Colonic mucosa (tissue), 4 donors: ENCODE data around the gene MVK. TPM values are rescaled to one million over a fixed set of nuclear protein-coding genes. Genes with fewer than 3 reads are reported as not detected.

Experiments
- DNase-seq: peaks from one replicate; pipeline ENCODE4 v3.0.0-alpha.2; 2020
- H3K27ac ChIP-seq: fragments of 200-600 bp; one replicate; pipeline ENCODE4 v1.8.0; 2021
- H3K27me3 ChIP-seq: fragments of 200-600 bp; one replicate; pipeline ENCODE4 v1.8.0; 2021
- H3K36me3 ChIP-seq: fragments of 200-600 bp; one replicate; pipeline ENCODE4 v1.8.0; 2021
- H3K4me1 ChIP-seq: fragments of 200-600 bp; one replicate; pipeline ENCODE4 v1.8.0; 2021; ENCODE audit warnings: mild to moderate bottlenecking
- H3K4me3 ChIP-seq: fragments of 200-600 bp; one replicate; pipeline ENCODE4 v1.8.0; 2021
- H3K9ac ChIP-seq, 2 donors: one replicate each; pipeline ENCODE4 v1.7.0; 2013; ENCODE audit warnings: control low read depth in 2 of 2, low read depth in 2 of 2, low read length in 2 of 2
- H3K9me3 ChIP-seq: fragments of 200-600 bp; one replicate; pipeline ENCODE4 v1.8.0; 2021
- CTCF ChIP-seq: fragments of 200-600 bp; IDR thresholded peaks from one replicate; pipeline ENCODE4 v1.8.0; 2022; ENCODE audit warnings: antibody characterized with exemption, mild to moderate bottlenecking
- intact Hi-C: fragments of 100-400 bp; cut with DNase I; formaldehyde crosslinking; loops from one replicate; pipeline ENCODE4 v1.14.1; 2022
- total RNA-seq, 2 donors: library from RNA; stranded (reverse); fragmentation: NEBNext Ultra II Directional in 1 of 2; extraction: Animal tissue kit (Norgen Biotek cat#: 25700) in 1 of 2; gene quantifications; one replicate each; pipeline ENCODE4 v1.2.1, GENCODE V29; 2021
- donor health status: healthy.
- donor health status: DM: no; HTN: no; CAD: no.
- donor health status: DM: no; HTN: no; CAD: no.

MVK gene
- total RNA-seq, 2 donors from 2014 or later: 29.6 to 38.9 TPM

GRCh38 chr12:109559601-109560000 lies 14.0 kb upstream of the MVK start:
- no peak for DNase-seq
- Histone ChIP-seq H3K4me1 (peaks cover 3% of the 10 kb centered on the region), H3K4me3 (no peak overlapping the region), H3K27me3 (no peaks in the 10 kb centered on the region), H3K9ac (no peak overlapping the region), H3K9me3 (no peaks in the 10 kb centered on the region), H3K36me3 (no peaks in the 10 kb centered on the region), H3K27ac (no peak overlapping the region)
- intact Hi-C loops: no loop called here
- TF ChIP-seq CTCF: no peak

GRCh38 chr12:109560867-109561710 lies 12.5 kb upstream of the MVK start:
- no peak overlapping the region for H3K27ac ChIP-seq
- no peaks in the 10 kb centered on the region for H3K9me3 ChIP-seq
- no peak overlapping the region for H3K4me3 ChIP-seq
- H3K27me3 ChIP-seq: no peaks in the 10 kb centered on the region
- peaks cover 3% of the 10 kb centered on the region for H3K4me1 ChIP-seq
- no peak for TF ChIP-seq CTCF
- intact Hi-C loops: no loop called here
- H3K9ac ChIP-seq: no peak overlapping the region
- DNase-seq: no peak
- no peaks in the 10 kb centered on the region for H3K36me3 ChIP-seq

- Histone ChIP-seq H3K4me3 (no peak overlapping the region), H3K27ac (no peak overlapping the region), H3K9ac (no peak overlapping the region), H3K36me3 (no peaks in the 10 kb centered on the region), H3K27me3 (no peaks in the 10 kb centered on the region), H3K9me3 (no peaks in the 10 kb centered on the region), H3K4me1 (peaks cover 3% of the 10 kb centered on the region)
- intact Hi-C loops: no loop called here
- TF ChIP-seq CTCF: no peak
- DNase-seq: no peak
These were observed 11.9 kb upstream of the MVK start for GRCh38 chr12:109561711-109562030.

GRCh38 chr12:109562871-109563270 lies 10.7 kb upstream of the MVK start:
- H3K27me3 ChIP-seq: no peaks in the 10 kb centered on the region
- H3K27ac ChIP-seq: no peak overlapping the region
- no peak overlapping the region for H3K9ac ChIP-seq
- no peaks in the 10 kb centered on the region for H3K36me3 ChIP-seq
- no peak for TF ChIP-seq CTCF
- DNase-seq: no peak
- peaks cover 3% of the 10 kb centered on the region for H3K4me1 ChIP-seq
- H3K4me3 ChIP-seq: no peak overlapping the region
- intact Hi-C loops: no loop called here
- no peaks in the 10 kb centered on the region for H3K9me3 ChIP-seq

GRCh38 chr12:109563291-109564284 lies 10.0 kb upstream of the MVK start:
- no peaks in the 10 kb centered on the region for H3K9me3 ChIP-seq
- no peak for TF ChIP-seq CTCF
- H3K27me3 ChIP-seq: no peaks in the 10 kb centered on the region
- H3K27ac ChIP-seq: no peak overlapping the region
- no peak overlapping the region for H3K9ac ChIP-seq
- H3K4me3 ChIP-seq: no peak overlapping the region
- H3K36me3 ChIP-seq: no peaks in the 10 kb centered on the region
- no peaks in the 10 kb centered on the region for H3K4me1 ChIP-seq
- intact Hi-C loops: no loop called here
- no peak for DNase-seq
